H1 (cell line): ENCODE data around the gene GSX1. TPM values are rescaled to one million over a fixed set of nuclear protein-coding genes. Genes with fewer than 3 reads are reported as not detected.

Source experiments
- CTCF ChIA-PET: fragments of 300-600 bp; sonication (Branson Sonifier 250); formaldehyde crosslinking; loops from one replicate; lab custom pipeline; 2021; ENCODE audit not compliant: partially characterized antibody; lab: Charles Lee
- POLR2A ChIA-PET: fragments of 300-600 bp; sonication (Branson Sonifier 250); formaldehyde crosslinking; loops from one replicate; lab custom pipeline; 2021; ENCODE audit warnings: inconsistent platforms; ENCODE audit not compliant: partially characterized antibody; lab: Charles Lee
- DNase-seq, 2 experiments: peaks; one replicate each; pipeline versions ENCODE4 v3.0.0 to v3.0.0-alpha.2; 2010 to 2022; ENCODE audit warnings: low spot score in 2 of 2, low read depth in 1 of 2, mixed read lengths in 1 of 2
- FAIRE-seq: peaks from 2 replicates; lab custom pipeline; 2011; peaks lifted over from hg19 to GRCh38; lab: Jason Lieb, UNC
- H2AFZ ChIP-seq: 2 replicates; pipeline ENCODE4 v1.8.1; 2012; ENCODE audit warnings: low read length, inconsistent platforms
- H2AK5ac ChIP-seq: 2 replicates; pipeline ENCODE4 v1.6.1; 2013; ENCODE audit warnings: low read depth, low read length
- H2BK120ac ChIP-seq: replicated peaks from 2 replicates; pipeline ENCODE3; 2013; ENCODE audit warnings: low read depth, low read length, inconsistent platforms
- H2BK12ac ChIP-seq: 2 replicates; pipeline ENCODE4 v1.6.1; 2013; ENCODE audit warnings: low read depth, low read length
- H2BK15ac ChIP-seq: 2 replicates; pipeline ENCODE4 v1.6.1; 2013; ENCODE audit warnings: low read length
- H2BK20ac ChIP-seq: 2 replicates; pipeline ENCODE4 v1.6.1; 2013; ENCODE audit warnings: low read length
- H2BK5ac ChIP-seq: 2 replicates; pipeline ENCODE4 v1.6.1; 2013; ENCODE audit warnings: low read depth, low read length
- H3K14ac ChIP-seq: 2 replicates; pipeline ENCODE4 v1.6.1; 2013; ENCODE audit warnings: inconsistent platforms; ENCODE audit not compliant: insufficient read length
- H3K18ac ChIP-seq: 2 replicates; pipeline ENCODE4 v1.6.1; 2013; ENCODE audit warnings: low read length; ENCODE audit errors: extremely low read depth
- H3K23ac ChIP-seq: 2 replicates; pipeline ENCODE4 v1.6.1; 2013; ENCODE audit warnings: inconsistent platforms; ENCODE audit not compliant: insufficient read length
- H3K23me2 ChIP-seq: 2 replicates; pipeline ENCODE4 v1.6.1; 2013; ENCODE audit warnings: low read depth, low read length
- H3K27ac ChIP-seq: 2 replicates; pipeline ENCODE4 v1.6.1; 2011; ENCODE audit warnings: low read depth, low read length, inconsistent platforms
- H3K27me3 ChIP-seq, 4 experiments: replicated peaks in 1 of 4; 1 replicate in 1 of 4; 2 replicates in 3 of 4; pipeline versions ENCODE4 v1.6.1 to v1.8.1; 2011 to 2013; ENCODE audit warnings: low read length in 3 of 4, mild to moderate bottlenecking in 3 of 4, inconsistent platforms in 2 of 4, mixed read lengths in 2 of 4, moderate library complexity in 1 of 4; ENCODE audit not compliant: control insufficient read depth in 3 of 4, insufficient read depth in 3 of 4; ENCODE audit errors: extremely low read depth in 1 of 4
- H3K36me3 ChIP-seq, 4 experiments: 2 replicates each; pipeline versions ENCODE4 v1.6.1 to v1.8.1; 2011 to 2013; ENCODE audit warnings: mild to moderate bottlenecking in 4 of 4, low read length in 3 of 4, moderate library complexity in 2 of 4, control low read depth in 1 of 4, inconsistent platforms in 1 of 4; ENCODE audit not compliant: insufficient read depth in 4 of 4, control insufficient read depth in 2 of 4
- H3K4ac ChIP-seq: replicated peaks from 2 replicates; pipeline ENCODE3; 2013; ENCODE audit warnings: low read length, low read depth, mixed read lengths, inconsistent platforms; ENCODE audit not compliant: insufficient read length
- H3K4me1 ChIP-seq, 4 experiments: replicated peaks in 1 of 4; 1 replicate in 1 of 4; 2 replicates in 3 of 4; pipeline versions ENCODE4 v1.6.1 to v1.8.1; 2011 to 2013; ENCODE audit warnings: low read length in 3 of 4, inconsistent platforms in 2 of 4, mixed read lengths in 1 of 4; ENCODE audit not compliant: insufficient read depth in 4 of 4, control insufficient read depth in 3 of 4
- H3K4me2 ChIP-seq, 2 experiments: 2 replicates each; pipeline versions ENCODE4 v1.6.1 to v1.8.1; 2011 to 2013; ENCODE audit warnings: low read depth in 2 of 2, low read length in 2 of 2, control low read depth in 1 of 2, inconsistent platforms in 1 of 2, mild to moderate bottlenecking in 1 of 2; ENCODE audit not compliant: insufficient read depth in 1 of 2
- H3K4me3 ChIP-seq, 4 experiments: fragments of 200-600, 300-600 bp in 1 of 4; sonication (generic), shearing (Covaris generic), sonication (Bioruptor Twin) in 1 of 4; 2 replicates each; pipeline versions ENCODE4 v1.5.1 to v1.8.1; 2011 to 2016; ENCODE audit warnings: low read length in 4 of 4, low read depth in 3 of 4, control low read depth in 2 of 4, inconsistent platforms in 2 of 4, mild to moderate bottlenecking in 2 of 4, mixed read lengths in 1 of 4, moderate library complexity in 1 of 4; ENCODE audit not compliant: insufficient read depth in 2 of 4; ENCODE audit errors: extremely low read depth in 1 of 4
- H3K56ac ChIP-seq: replicated peaks from 2 replicates; pipeline ENCODE3; 2013; ENCODE audit warnings: low read depth, mild to moderate bottlenecking, mixed read lengths, low read length, inconsistent platforms; ENCODE audit not compliant: insufficient read length
- H3K79me1 ChIP-seq: 2 replicates; pipeline ENCODE4 v1.6.1; 2013; ENCODE audit warnings: low read depth, low read length, control low read depth
- H3K79me2 ChIP-seq, 2 experiments: 2 replicates each; pipeline versions ENCODE4 v1.6.1 to v1.8.1; 2012 to 2013; ENCODE audit warnings: low read length in 2 of 2, mild to moderate bottlenecking in 2 of 2, inconsistent platforms in 1 of 2; ENCODE audit not compliant: insufficient read depth in 2 of 2, control insufficient read depth in 1 of 2
- H3K9ac ChIP-seq, 4 experiments: replicated peaks in 1 of 4; 1 replicate in 1 of 4; 2 replicates in 3 of 4; pipeline versions ENCODE4 v1.6.1 to v1.8.1; 2011 to 2013; ENCODE audit warnings: low read depth in 3 of 4, low read length in 3 of 4, control low read depth in 2 of 4, mild to moderate bottlenecking in 2 of 4, moderate library complexity in 2 of 4, inconsistent platforms in 1 of 4; ENCODE audit errors: extremely low read depth in 1 of 4
- H3K9me3 ChIP-seq, 2 experiments: 2 replicates each; pipeline versions ENCODE4 v1.6.1 to v1.8.1; 2012 to 2013; ENCODE audit warnings: mild to moderate bottlenecking in 2 of 2, moderate library complexity in 2 of 2, control low read depth in 1 of 2, inconsistent platforms in 1 of 2, low read depth in 1 of 2, low read length in 1 of 2, mixed read lengths in 1 of 2; ENCODE audit not compliant: insufficient read depth in 2 of 2
- H4K20me1 ChIP-seq, 2 experiments: replicated peaks in 1 of 2; 2 replicates each; pipeline versions ENCODE3 to v1.8.1; 2011 to 2013; ENCODE audit warnings: inconsistent platforms in 2 of 2, low read length in 2 of 2, mild to moderate bottlenecking in 1 of 2; ENCODE audit not compliant: insufficient read depth in 2 of 2, control insufficient read depth in 1 of 2
- H4K5ac ChIP-seq: 2 replicates; pipeline ENCODE4 v1.6.1; 2013; ENCODE audit warnings: low read length, low read depth, mixed read lengths, inconsistent platforms; ENCODE audit not compliant: insufficient read length
- H4K8ac ChIP-seq: 2 replicates; pipeline ENCODE4 v1.8.0; 2013; ENCODE audit warnings: mild to moderate bottlenecking, moderate library complexity, low read length, inconsistent platforms; ENCODE audit not compliant: insufficient read depth; ENCODE audit errors: extremely low read depth
- H4K91ac ChIP-seq: replicated peaks from 2 replicates; pipeline ENCODE3; 2013; ENCODE audit warnings: low read length, mixed read lengths, inconsistent platforms; ENCODE audit not compliant: insufficient read length
- JUN ChIP-seq: IDR thresholded peaks from 2 replicates; pipeline ENCODE4 v1.6.1; 2011; ENCODE audit warnings: low read depth, mild to moderate bottlenecking, improper control_type of control experiment, low read length
- MAFK ChIP-seq: IDR thresholded peaks from 2 replicates; pipeline ENCODE4 v1.6.1; 2012; ENCODE audit warnings: low read depth, mild to moderate bottlenecking, improper control_type of control experiment, low read length
- WGBS, 2 experiments: shearing (Covaris generic) in 1 of 2; methylation state at CpG; one replicate each; pipeline versions ENCODE4 v1.1.6 to v1.1.7; 2013 to 2015; ENCODE audit warnings: low lambda C conversion rate in 2 of 2, mixed read lengths in 2 of 2, inconsistent platforms in 1 of 2, low coverage in 1 of 2, missing lambda C conversion rate in 1 of 2; ENCODE audit not compliant: insufficient replicate concordance in 2 of 2, insufficient coverage in 1 of 2, insufficient read length in 1 of 2; ENCODE audit errors: extremely low coverage in 1 of 2, missing lambda C conversion rate in 1 of 2; 5-methylcytosine and 5-hydroxymethylcytosine counted together
- polyA plus RNA-seq, 7 experiments: library from polyadenylated mRNA; depleted of rRNA in 3 of 7; stranded (reverse) in 5 of 7; unstranded in 2 of 7; fragments of >200 nt in 5 of 7; fragments of 200-250 nt in 2 of 7; gene quantifications; 1 replicate in 5 of 7; 2 replicates in 1 of 7; 4 replicates in 1 of 7; pipeline versions ENCODE4 v1.2.1 to v1.2.3, GENCODE V29; 2011 to 2013; ENCODE audit warnings: missing spikeins in 2 of 7, mixed read lengths in 2 of 7
- total RNA-seq: library from RNA; stranded (reverse); fragmentation: NEBNext Ultra II Directional; extraction: Animal tissue kit (Norgen Biotek cat#: 25700); gene quantifications from 2 replicates; pipeline ENCODE4 v1.2.1, GENCODE V29; 2021

The GSX1 gene
- total and polyA plus RNA-seq, 2 of the 8 experiments (the other 6 are each of a cell fraction or from before 2014, with no cell fraction given) = not detected

DNA sequence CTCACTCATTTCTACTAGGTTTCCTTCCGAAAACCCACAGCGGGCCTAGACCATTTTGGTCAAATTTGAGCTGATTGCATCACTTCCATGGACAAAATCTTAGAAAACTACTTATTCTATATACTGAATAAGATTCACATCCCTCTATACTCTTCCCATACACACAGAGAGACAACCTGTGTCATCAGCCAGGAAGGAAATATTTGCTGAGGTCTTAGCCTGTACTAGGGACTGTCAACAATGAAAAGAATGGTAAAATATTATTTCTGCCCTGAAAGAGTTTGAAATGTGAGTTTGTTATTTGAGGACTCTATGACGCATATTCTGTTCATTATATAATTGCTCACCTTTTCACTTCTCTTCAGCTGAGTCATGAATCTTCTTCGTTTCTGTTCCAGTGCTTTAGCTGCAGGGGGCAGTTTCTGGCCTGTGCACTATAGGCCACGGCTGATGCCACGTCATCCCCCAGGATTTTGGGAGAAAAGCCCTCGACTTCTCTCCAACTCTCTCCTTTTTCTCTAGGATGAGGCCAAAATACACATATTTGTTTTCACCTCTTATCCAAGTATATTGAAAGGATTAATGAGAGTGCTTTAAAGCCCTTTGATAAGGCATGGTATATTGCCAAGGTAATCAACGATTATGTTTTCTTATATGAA is 47.7 kb downstream of the GSX1 start:
- Histone ChIP-seq H3K56ac (no peak overlapping the region), H4K8ac (no peak overlapping the region), H3K27ac (no peak overlapping the region), H3K4ac (no peak overlapping the region), H3K18ac (no peak overlapping the region), H2BK12ac (no peak overlapping the region), H3K23ac (no peak overlapping the region), H2AK5ac (no peak overlapping the region), H2BK15ac (no peak overlapping the region), H3K9me3 (no peaks in the 10 kb centered on the region), H4K5ac (no peak overlapping the region), H2BK120ac (no peak overlapping the region), H3K79me2 (no peaks in the 10 kb centered on the region), H3K23me2 (no peaks in the 10 kb centered on the region), H3K4me1 (no peaks in the 10 kb centered on the region), H2BK20ac (no peak overlapping the region), H2AFZ (no peak overlapping the region), H3K4me2 (no peak overlapping the region), H3K14ac (no peak overlapping the region), H4K20me1 (no peaks in the 10 kb centered on the region), H3K27me3 (no peaks in the 10 kb centered on the region), H3K79me1 (no peaks in the 10 kb centered on the region), H3K36me3 (no peaks in the 10 kb centered on the region), H3K9ac (no peak overlapping the region), H2BK5ac (no peak overlapping the region), H3K4me3 (no peak overlapping the region), H4K91ac (no peak overlapping the region)
- no peak for FAIRE-seq
- WGBS, 2 experiments = 85% methylated on average over 8 of the region's 8 CpGs; no CpG with 5 or more reads in 1 of the 2 experiments
- ChIA-PET CTCF (interaction anchor here (0.5 to 2.0 kb wide), 6 partner anchors 9 to 163 kb away, joined by 3 to 9 read pairs (median 4); no protein-coding TSS in a partner anchor), POLR2A (interaction anchor here (1.0 kb wide), 1 partner anchor 11 kb away, joined by 3 read pairs; no protein-coding TSS in a partner anchor)
- TF ChIP-seq MAFK (0 out of 2 replicates have a peak, but pooled peaks have one; percentile 17), JUN (no peak)
- DNase-seq = no peak
